Endometrium (tissue), 2 donors: Measurements from ENCODE around the gene WWC2.
"Not testable (repeated sequence)": the region's sequence is repeated elsewhere in the genome, so short reads cannot be mapped to it uniquely, and the experiment has no call there.

ENCODE experiments used
- FAIRE-seq: peaks from 2 replicates; lab custom pipeline; 2012; peaks lifted over from hg19 to GRCh38; lab: Jason Lieb, UNC
- donor health status: control.
- donor health status: control.

The WWC2 gene

GRCh38 chr4:183142571-183143550 is 43.8 kb downstream of the WWC2 start:
- FAIRE-seq: no peak

DNA sequence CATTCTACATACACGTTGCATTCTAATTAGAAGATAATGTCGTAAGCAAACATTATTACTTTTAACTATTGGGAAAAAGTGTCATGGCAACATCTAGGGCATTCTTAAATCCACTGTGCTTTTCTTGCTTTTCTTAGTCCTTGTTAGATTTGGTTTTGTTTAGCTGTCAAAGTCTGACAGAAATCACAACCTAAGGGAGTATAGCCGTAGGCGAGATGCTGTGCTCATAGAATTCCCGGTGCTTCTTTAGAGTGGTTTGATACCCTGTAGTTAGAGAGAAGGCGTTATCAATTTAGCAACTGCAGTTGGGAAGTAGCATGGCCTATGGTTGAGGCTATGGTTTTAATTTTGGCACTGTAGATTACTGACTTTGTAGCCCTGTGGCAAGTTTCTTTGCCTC is 45.7 kb downstream of the WWC2 start:
- FAIRE-seq: no peak

DNA sequence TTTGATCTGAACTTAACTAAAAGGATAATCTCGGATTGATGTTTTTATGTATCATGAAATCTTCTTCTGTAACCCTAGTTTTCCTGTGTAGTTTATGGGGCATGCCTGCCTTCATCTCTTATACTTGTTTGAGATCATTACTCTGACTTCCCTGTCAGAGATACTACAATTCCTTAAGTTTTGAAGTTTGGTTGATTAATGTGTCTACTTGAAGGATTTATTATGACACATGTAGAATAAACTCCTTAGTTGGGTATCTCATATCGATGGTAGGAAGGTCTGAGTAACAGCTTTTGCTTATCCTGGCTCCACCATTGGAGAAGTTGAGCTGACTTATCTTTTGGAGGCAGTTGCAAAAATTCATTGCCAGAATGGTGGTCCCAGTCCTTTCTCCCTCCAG is 46.7 kb downstream of the WWC2 start:
- no peak for FAIRE-seq

GRCh38 chr4:183146478-183146877 is 47.4 kb downstream of the WWC2 start:
- FAIRE-seq: no peak

DNA sequence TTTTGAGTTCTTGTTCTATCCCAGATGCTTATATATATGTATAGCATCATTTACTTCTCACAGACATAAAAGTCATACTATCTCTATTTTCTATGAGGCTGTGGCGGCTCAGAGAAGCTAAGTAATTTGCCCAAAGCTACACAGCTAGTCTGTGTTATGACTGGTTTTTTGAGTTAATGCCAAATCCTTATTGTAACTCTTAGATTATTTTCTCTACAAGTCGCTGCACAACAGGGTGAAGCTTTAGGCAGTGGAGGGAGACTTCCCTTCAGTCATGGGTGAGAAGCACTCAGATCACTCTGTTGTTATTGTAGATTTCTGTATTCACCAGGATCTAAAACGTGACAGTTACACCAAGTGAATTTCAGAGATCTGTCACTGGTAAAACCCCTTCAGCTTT is 48.1 kb downstream of the WWC2 start:
- no peak for FAIRE-seq

- FAIRE-seq: no peak
Measured at GRCh38 chr4:183147983-183148382, 48.9 kb downstream of the WWC2 start.

DNA sequence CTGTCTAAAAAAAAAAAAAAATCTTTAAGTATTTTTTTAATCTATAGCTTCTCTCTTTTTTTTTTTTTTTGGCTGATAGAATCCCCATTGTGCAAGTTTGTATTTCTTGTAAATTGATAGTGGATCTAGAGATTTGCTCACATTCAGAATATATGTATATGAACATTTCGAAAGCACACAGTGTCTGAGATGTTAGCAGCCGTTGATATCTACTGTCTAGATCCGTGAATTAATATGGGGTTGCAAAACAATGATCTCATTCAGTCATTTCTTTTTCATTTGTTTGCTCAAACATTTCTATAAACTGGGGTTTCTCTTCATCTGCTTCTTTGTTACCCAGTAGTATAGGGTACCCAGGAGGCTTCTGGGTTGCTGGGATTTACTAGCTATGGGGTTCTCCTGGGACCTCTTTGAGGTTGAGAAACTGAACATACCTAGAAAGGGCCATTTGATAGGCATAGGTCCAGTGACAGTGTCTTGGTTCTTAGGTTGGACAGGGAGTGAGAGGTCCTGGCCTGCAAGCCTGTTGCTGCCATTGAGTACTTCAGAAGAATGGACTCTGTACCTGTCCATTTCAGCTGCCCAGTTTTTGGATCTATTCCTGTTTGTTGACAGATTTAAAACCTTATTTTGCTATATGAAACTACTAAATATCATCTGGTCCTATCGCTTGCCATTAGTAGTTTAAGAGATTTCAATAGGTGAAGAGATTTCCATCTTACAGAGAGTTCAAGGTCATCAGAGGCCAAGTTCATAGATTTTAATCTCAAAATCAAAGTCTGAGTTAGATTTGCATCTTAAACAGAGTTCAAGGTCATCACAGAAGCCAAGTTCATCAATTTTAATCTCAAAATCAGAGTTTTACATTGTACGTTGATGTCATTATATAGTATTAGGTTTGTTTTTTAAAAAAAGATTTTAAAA is 50.8 kb downstream of the WWC2 start:
- no peak for FAIRE-seq

- FAIRE-seq: not testable (repeated sequence)
Measured at GRCh38 chr4:183150664-183151063, 51.6 kb downstream of the WWC2 start.

DNA sequence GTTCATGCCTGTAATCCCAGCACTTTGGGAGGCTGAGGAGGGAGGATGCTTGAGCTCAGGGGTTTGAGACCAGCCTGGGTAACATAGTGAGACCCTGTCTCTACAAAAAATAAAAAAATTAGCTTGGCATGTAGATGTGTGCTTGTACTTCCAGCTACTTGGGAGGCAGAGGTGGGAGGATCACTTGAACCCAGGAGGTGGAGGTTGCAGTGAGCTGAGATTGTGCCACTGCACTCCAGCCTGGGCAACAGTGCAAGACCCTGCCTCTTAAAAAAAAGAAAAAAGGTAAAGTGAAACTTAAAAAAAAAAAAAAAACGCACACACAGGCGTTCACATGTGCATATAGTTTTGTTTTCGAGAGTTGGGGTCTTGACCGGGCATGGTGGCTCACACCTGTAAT is 53.2 kb downstream of the WWC2 start:
- not testable (repeated sequence) for FAIRE-seq

GRCh38 chr4:183153190-183153916 is 54.3 kb downstream of the WWC2 start:
- FAIRE-seq: no peak

DNA sequence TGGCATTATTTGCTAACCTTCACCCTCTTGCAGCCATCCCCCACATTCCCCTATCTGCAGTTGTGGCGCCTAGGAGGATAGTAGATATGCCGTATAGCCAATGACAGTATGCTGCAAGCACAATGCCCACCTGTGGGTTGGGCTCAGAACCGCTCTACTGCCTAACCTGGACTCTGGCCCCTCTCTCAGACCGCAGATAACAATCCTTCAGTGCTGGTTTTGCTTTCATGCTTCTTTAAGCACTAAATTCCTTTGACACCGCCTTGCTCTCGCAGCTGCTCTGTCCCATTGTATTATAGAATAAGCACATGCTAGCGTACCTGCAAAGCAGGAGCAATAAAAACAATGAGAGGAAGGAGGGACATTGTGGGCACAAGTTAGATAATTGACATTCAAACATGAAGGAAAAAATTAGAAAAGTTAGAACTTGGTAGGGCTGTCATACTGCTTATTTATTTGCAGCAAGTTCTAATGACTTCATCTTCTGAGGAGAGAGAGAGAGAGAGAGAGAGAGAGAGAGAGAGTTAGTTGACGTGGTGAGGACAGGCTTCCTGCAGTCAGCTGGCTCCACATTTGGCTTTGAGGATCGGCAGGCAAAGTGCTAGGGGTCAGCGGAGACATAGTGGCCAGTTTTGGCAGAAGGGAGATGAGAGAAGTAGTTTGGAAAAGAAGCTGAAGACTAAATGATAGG is 55.8 kb downstream of the WWC2 start:
- no peak for FAIRE-seq

- FAIRE-seq: no peak
Measured at GRCh38 chr4:183155450-183156184, 56.6 kb downstream of the WWC2 start.

DNA sequence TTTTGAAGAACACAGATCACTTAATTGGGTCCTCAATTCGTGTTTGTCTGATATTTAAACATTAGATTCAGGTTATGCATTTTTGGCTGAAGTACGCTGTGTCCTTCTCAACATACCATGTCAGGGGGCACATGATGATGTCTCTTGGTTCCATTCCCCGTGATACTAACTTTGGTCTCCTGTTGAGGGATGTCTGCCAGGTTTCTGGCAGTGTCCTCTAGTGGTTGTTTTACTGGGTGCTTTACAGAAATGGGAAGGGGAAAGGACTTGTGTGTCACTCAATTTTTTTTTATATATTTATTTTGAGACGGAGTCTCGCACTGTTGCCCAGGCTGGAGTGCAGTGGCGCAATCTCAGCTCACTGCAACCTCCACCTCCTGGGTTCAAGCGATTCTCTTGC is 58.2 kb downstream of the WWC2 start:
- FAIRE-seq: no peak

GRCh38 chr4:183158062-183158461 is 59.0 kb downstream of the WWC2 start:
- no peak for FAIRE-seq

- no peak for FAIRE-seq
Measured at GRCh38 chr4:183161630-183162029, 62.6 kb downstream of the WWC2 start.

DNA sequence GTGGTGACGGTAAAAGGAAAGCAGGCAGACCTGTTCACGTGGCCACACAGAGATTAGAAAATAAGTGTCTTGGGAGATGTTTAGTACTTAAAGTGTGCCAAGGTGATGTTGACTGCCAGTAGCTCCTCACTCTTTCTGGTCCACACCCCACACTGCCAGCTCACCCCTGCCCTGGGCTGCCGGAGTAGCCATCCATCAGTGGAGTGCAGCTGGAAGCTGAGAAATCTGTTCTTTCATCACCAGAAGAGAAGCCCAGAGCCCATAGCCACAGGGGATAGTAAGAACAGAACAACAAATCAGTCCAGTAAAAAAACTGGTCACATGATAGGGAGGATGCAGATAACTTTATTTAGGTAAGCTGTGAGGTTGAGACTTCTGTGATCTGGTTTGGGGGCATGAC is 64.1 kb downstream of the WWC2 start:
- FAIRE-seq: no peak

DNA sequence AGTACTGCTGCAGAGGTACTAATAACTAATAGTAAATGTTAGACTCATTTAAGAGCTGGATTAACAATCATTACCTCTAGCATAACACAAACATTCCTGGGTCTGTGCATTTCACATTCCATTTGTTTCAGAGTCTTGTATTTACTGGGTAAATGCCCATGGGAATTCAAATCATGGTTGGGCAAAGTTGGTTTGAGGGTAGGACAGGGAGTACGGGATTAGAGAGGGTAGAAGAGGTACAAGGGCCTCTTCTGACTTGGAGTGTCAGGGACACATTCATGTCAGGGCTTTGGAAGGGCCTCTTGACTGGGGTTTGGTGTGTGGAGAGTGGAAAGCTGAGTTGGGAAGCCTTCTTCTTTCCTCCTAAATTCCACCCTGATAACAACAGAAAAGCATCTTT is 65.9 kb downstream of the WWC2 start:
- FAIRE-seq: no peak

DNA sequence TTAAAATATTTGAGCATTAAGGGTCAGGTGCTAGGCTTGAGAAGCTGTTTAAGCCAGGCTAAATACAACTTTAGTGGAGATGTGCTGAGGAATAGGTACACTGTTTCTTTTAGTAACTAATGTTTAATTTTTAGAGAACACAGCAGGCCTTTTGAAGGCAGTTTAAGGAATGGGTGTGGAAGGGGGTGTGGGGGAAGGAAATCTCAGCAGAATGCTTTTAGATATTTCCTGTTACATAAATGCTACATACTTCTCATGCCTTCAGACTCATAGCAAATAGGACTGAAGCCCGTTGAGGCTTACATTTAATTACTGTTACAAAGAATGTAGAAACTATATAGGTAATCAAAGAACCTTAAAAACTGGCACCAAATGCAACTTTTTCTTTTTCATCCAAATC is 66.3 kb downstream of the WWC2 start:
- peak; percentile 8 for FAIRE-seq

DNA sequence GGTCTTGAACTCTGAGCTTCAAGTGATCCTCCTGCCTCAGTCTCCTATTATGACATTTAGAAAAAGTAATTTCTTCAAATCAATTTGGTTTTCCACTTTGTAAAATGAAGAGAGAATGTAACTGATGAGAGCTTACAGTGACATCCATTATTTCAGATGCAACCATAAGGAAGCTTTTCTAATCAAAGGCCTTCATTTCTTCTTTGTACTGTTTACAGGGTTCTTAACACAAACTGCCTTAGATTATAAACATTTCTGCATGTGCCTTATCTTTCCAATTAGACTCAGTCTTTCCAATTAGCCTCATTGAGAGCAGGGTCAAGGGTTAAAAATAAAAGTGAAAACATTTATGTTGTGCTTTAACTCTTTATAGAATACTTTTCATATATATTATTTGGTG is 71.8 kb downstream of the WWC2 start:
- no peak for FAIRE-seq

DNA sequence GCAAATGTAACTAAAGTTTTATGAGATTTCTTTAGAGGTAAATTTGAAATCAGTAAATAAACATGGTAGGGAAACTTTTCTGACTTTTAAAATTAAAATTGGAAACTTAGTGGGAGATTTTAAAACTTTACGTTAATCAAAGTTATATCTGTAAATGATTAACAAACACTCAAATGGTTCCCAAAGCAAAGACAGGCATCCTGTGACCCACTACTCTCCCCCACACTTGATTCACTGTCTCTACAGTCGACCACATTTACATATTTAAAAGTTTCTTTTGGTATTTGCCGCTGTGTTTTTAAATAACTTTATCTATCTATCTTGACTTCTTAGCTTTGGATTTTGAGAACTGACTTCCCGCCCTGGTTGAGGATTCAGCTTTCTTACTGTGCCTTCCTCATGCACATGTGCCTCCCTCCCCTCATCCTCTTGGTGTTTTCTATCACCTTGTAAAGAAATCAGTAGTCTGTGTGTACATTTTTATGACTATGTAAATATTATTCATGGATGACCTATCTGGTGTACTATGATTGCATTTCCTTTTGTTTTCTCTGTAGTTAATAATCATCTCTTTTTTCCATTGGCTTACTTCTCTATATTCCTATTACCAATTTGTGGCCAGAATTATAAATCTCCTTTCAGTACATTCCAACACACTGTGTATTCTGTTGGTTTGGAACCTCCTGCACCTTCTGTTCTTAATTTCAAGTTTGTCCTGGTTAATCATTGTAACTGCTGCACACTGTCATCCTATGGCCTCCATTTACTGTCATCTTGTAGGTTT is 72.6 kb downstream of the WWC2 start:
- FAIRE-seq: no peak
